Measurements from ENCODE around the gene IRGC.

- no peak for TF ChIP-seq CTCF (IDR thresholded peaks at IDR 0.05; ENCODE audit: low read depth, low read length)
- no peak for TF ChIP-seq POLR2A (IDR thresholded peaks at IDR 0.05; ENCODE audit: extremely low read depth, insufficient read length)
- TF ChIP-seq MAX (IDR thresholded peaks at IDR 0.05; ENCODE audit: low read depth, low read length) = no peak
- no peak for TF ChIP-seq MYC (IDR thresholded peaks at IDR 0.05; ENCODE audit: low read depth, low read length)
These were observed 37.2 kb upstream of the IRGC start for GRCh38 chr19:43678512-43679261.
